ENCODE data around the gene ALKBH3. TPM values are rescaled to one million over a fixed set of nuclear protein-coding genes. Genes with fewer than 3 reads are reported as not detected.

The ALKBH3 gene
- polyA plus RNA-seq, 1 donor (not counting 4 experiments of a cell fraction or from before 2014, with no cell fraction given), result 42.4 TPM

GRCh38 chr11:43947003-43947500 is 66.4 kb downstream of the ALKBH3 start:
- DNase-seq (ENCODE audit: low read depth, low spot score) (no peak), FAIRE-seq (no peak)
- Histone ChIP-seq H3K4me1 (ENCODE audit: control insufficient read depth, extremely low read depth, insufficient read depth, low read length) (peaks cover 15% of the 10 kb centered on the region), H2AFZ (ENCODE audit: control insufficient read depth, low read length) (no peak overlapping the region), H4K20me1 (ENCODE audit: control insufficient read depth, extremely low read depth, insufficient read depth, low read length) (peaks cover 3% of the 10 kb centered on the region), H3K4me2 (ENCODE audit: control insufficient read depth, extremely low read depth, insufficient read depth, low read depth, low read length) (no peak overlapping the region), H3K4me3 (ENCODE audit: control insufficient read depth in 2 of 3, extremely low read depth in 1 of 3, insufficient read depth in 2 of 3, low read depth in 1 of 3, low read length in 3 of 3) (no peak overlapping the region), H3K79me2 (ENCODE audit: control insufficient read depth, insufficient read depth, low read length) (no peaks in the 10 kb centered on the region), H3K9me1 (ENCODE audit: control insufficient read depth, extremely low read depth, insufficient read depth, low read length) (no peaks in the 10 kb centered on the region), H3K27ac (ENCODE audit: control insufficient read depth, insufficient read depth, low read length) (no peak overlapping the region), H3K9me3 (ENCODE audit: control insufficient read depth, low read depth, low read length) (no peaks in the 10 kb centered on the region), H3K27me3 (ENCODE audit: control insufficient read depth, extremely low read depth, insufficient read depth, low read length) (peaks cover 51% of the 10 kb centered on the region), H3K36me3 (ENCODE audit: control insufficient read depth in 2 of 2, extremely low read depth in 1 of 2, insufficient read depth in 2 of 2, low read length in 2 of 2) (no peaks in the 10 kb centered on the region), H3K9ac (ENCODE audit: control insufficient read depth, extremely low read depth, insufficient read depth, low read length) (no peak overlapping the region)
- dilution Hi-C loops (cut with MboI; ENCODE audit: extremely low pct_ligation_motif_present, low sequenced_read_pairs), result no loop called here
- TF ChIP-seq, protein P1, sequence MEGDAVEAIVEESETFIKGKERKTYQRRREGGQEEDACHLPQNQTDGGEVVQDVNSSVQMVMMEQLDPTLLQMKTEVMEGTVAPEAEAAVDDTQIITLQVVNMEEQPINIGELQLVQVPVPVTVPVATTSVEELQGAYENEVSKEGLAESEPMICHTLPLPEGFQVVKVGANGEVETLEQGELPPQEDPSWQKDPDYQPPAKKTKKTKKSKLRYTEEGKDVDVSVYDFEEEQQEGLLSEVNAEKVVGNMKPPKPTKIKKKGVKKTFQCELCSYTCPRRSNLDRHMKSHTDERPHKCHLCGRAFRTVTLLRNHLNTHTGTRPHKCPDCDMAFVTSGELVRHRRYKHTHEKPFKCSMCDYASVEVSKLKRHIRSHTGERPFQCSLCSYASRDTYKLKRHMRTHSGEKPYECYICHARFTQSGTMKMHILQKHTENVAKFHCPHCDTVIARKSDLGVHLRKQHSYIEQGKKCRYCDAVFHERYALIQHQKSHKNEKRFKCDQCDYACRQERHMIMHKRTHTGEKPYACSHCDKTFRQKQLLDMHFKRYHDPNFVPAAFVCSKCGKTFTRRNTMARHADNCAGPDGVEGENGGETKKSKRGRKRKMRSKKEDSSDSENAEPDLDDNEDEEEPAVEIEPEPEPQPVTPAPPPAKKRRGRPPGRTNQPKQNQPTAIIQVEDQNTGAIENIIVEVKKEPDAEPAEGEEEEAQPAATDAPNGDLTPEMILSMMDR (optimal IDR thresholded peaks at IDR 0.05 in 1 of 3, IDR thresholded peaks at IDR 0.05 in 1 of 3, conservative IDR thresholded peaks at IDR 0.05 in 1 of 3; ENCODE audit: extremely low read depth in 1 of 3, insufficient read depth in 2 of 3, low read length in 3 of 3), result peak; percentile 21 to 25 (median 24)
- TF ChIP-seq EZH2 (IDR thresholded peaks at IDR 0.05; ENCODE audit: low read length), result no peak

- Histone ChIP-seq H3K9ac (ENCODE audit: control insufficient read depth, extremely low read depth, insufficient read depth, low read length) (no peak overlapping the region), H4K20me1 (ENCODE audit: control insufficient read depth, extremely low read depth, insufficient read depth, low read length) (peaks cover 3% of the 10 kb centered on the region), H3K4me1 (ENCODE audit: control insufficient read depth, extremely low read depth, insufficient read depth, low read length) (peaks cover 15% of the 10 kb centered on the region), H3K27ac (ENCODE audit: control insufficient read depth, insufficient read depth, low read length) (no peak overlapping the region), H3K27me3 (ENCODE audit: control insufficient read depth, extremely low read depth, insufficient read depth, low read length) (peaks cover 45% of the 10 kb centered on the region), H3K36me3 (ENCODE audit: control insufficient read depth in 2 of 2, extremely low read depth in 1 of 2, insufficient read depth in 2 of 2, low read length in 2 of 2) (no peaks in the 10 kb centered on the region), H3K4me3 (ENCODE audit: control insufficient read depth in 2 of 3, extremely low read depth in 1 of 3, insufficient read depth in 2 of 3, low read depth in 1 of 3, low read length in 3 of 3) (no peak overlapping the region), H3K4me2 (ENCODE audit: control insufficient read depth, extremely low read depth, insufficient read depth, low read depth, low read length) (no peak overlapping the region), H3K9me3 (ENCODE audit: control insufficient read depth, low read depth, low read length) (no peaks in the 10 kb centered on the region), H3K79me2 (ENCODE audit: control insufficient read depth, insufficient read depth, low read length) (no peaks in the 10 kb centered on the region), H3K9me1 (ENCODE audit: control insufficient read depth, extremely low read depth, insufficient read depth, low read length) (no peaks in the 10 kb centered on the region), H2AFZ (ENCODE audit: control insufficient read depth, low read length) (no peak overlapping the region)
- DNase-seq (ENCODE audit: low read depth, low spot score) (no peak), FAIRE-seq (no peak)
- dilution Hi-C loops (cut with MboI; ENCODE audit: extremely low pct_ligation_motif_present, low sequenced_read_pairs), result no loop called here
- no peak for TF ChIP-seq EZH2 (IDR thresholded peaks at IDR 0.05; ENCODE audit: low read length)
- TF ChIP-seq, protein P1 (optimal IDR thresholded peaks at IDR 0.05 in 1 of 3, IDR thresholded peaks at IDR 0.05 in 1 of 3, conservative IDR thresholded peaks at IDR 0.05 in 1 of 3; ENCODE audit: extremely low read depth in 1 of 3, insufficient read depth in 2 of 3, low read length in 3 of 3), result no peak
Measured at GRCh38 chr11:43947815-43948214, 67.2 kb downstream of the ALKBH3 start.
